Liver (tissue), 9 donors: ENCODE measurements around the gene RASSF3. TPM values are rescaled to one million over a fixed set of nuclear protein-coding genes. Genes with fewer than 3 reads are reported as not detected.

Experiments used
- DNase-seq: peaks from one replicate; pipeline ENCODE4 v3.0.0-alpha.2; 2017; ENCODE audit warnings: low spot score
- H3K27ac ChIP-seq, 2 donors: one replicate each; pipeline ENCODE4 v1.7.0; 2013; ENCODE audit warnings: inconsistent platforms in 2 of 2, low read length in 2 of 2, control low read depth in 1 of 2, low read depth in 1 of 2, mild to moderate bottlenecking in 1 of 2
- H3K27me3 ChIP-seq, 4 donors: one replicate each; pipeline versions ENCODE4 v1.6.1 to v1.7.0; 2013; ENCODE audit warnings: low read length in 3 of 4, inconsistent platforms in 1 of 4, mild to moderate bottlenecking in 1 of 4, moderate library complexity in 1 of 4; ENCODE audit not compliant: control insufficient read depth in 4 of 4, insufficient read depth in 4 of 4
- H3K36me3 ChIP-seq, 4 donors: one replicate each; pipeline versions ENCODE4 v1.6.1 to v1.7.0; 2013; ENCODE audit warnings: low read length in 3 of 4, mild to moderate bottlenecking in 3 of 4, low read depth in 1 of 4, moderate library complexity in 1 of 4; ENCODE audit not compliant: control insufficient read depth in 4 of 4, insufficient read depth in 3 of 4
- H3K4me1 ChIP-seq, 4 donors: one replicate each; pipeline versions ENCODE4 v1.6.1 to v1.7.0; 2013; ENCODE audit warnings: low read length in 3 of 4, mild to moderate bottlenecking in 3 of 4, moderate library complexity in 1 of 4; ENCODE audit not compliant: control insufficient read depth in 4 of 4, insufficient read depth in 4 of 4
- H3K4me3 ChIP-seq, 3 donors: one replicate each; pipeline versions ENCODE4 v1.6.1 to v1.7.0; 2013; ENCODE audit warnings: low read length in 3 of 3, control low read depth in 1 of 3, low read depth in 1 of 3, mild to moderate bottlenecking in 1 of 3
- H3K9ac ChIP-seq, 2 donors: one replicate each; pipeline ENCODE4 v1.7.0; 2013; ENCODE audit warnings: low read length in 2 of 2, mild to moderate bottlenecking in 2 of 2, moderate library complexity in 2 of 2, control low read depth in 1 of 2, low read depth in 1 of 2
- H3K9me3 ChIP-seq, 4 donors: one replicate each; pipeline versions ENCODE4 v1.6.1 to v1.7.0; 2013; ENCODE audit warnings: low read length in 3 of 4; ENCODE audit not compliant: control insufficient read depth in 4 of 4
- EGR1 ChIP-seq, 2 donors: IDR thresholded peaks; 2 replicates each; pipeline ENCODE4 v1.6.1; 2016 to 2018; ENCODE audit warnings: antibody characterized with exemption in 2 of 2, low read depth in 2 of 2
- FOXA1 ChIP-seq: IDR thresholded peaks from 2 replicates; pipeline ENCODE4 v1.6.1; 2016; ENCODE audit warnings: antibody characterized with exemption
- FOXA2 ChIP-seq: IDR thresholded peaks from 2 replicates; pipeline ENCODE4 v1.6.1; 2016; ENCODE audit warnings: antibody characterized with exemption
- GABPA ChIP-seq, 2 donors: IDR thresholded peaks in 1 of 2; conservative IDR thresholded peaks in 1 of 2; 2 replicates each; pipeline ENCODE4 v1.6.1; 2016; ENCODE audit warnings: antibody characterized with exemption in 2 of 2, mild to moderate bottlenecking in 1 of 2, moderate library complexity in 1 of 2
- HNF4A ChIP-seq, 2 donors: conservative IDR thresholded peaks; 2 replicates each; pipeline ENCODE4 v1.6.1; 2016; ENCODE audit warnings: antibody characterized with exemption in 2 of 2, mild to moderate bottlenecking in 2 of 2
- HNF4G ChIP-seq: IDR thresholded peaks from 2 replicates; pipeline ENCODE4 v1.6.1; 2016; ENCODE audit warnings: antibody characterized with exemption
- JUND ChIP-seq, 2 donors: IDR thresholded peaks; 2 replicates each; pipeline ENCODE4 v1.6.1; 2016; ENCODE audit warnings: antibody characterized with exemption in 2 of 2
- MAX ChIP-seq: IDR thresholded peaks from 2 replicates; pipeline ENCODE4 v1.6.1; 2016; ENCODE audit warnings: antibody characterized with exemption
- NR2F2 ChIP-seq: IDR thresholded peaks from 2 replicates; pipeline ENCODE4 v1.6.1; 2016; ENCODE audit warnings: antibody characterized with exemption
- RAD21 ChIP-seq, 2 donors: IDR thresholded peaks; 2 replicates each; pipeline ENCODE4 v1.6.1; 2016; ENCODE audit warnings: antibody characterized with exemption in 2 of 2, mild to moderate bottlenecking in 2 of 2
- RXRA ChIP-seq, 2 donors: IDR thresholded peaks; 2 replicates each; pipeline ENCODE4 v1.6.1; 2017 to 2018; ENCODE audit warnings: antibody characterized with exemption in 2 of 2, mild to moderate bottlenecking in 1 of 2
- SP1 ChIP-seq: IDR thresholded peaks from 2 replicates; pipeline ENCODE4 v1.6.1; 2018; ENCODE audit warnings: antibody characterized with exemption, mild to moderate bottlenecking
- TAF1 ChIP-seq: conservative IDR thresholded peaks from 2 replicates; pipeline ENCODE4 v1.6.1; 2016; ENCODE audit warnings: antibody characterized with exemption, mild to moderate bottlenecking
- YY1 ChIP-seq: IDR thresholded peaks from 2 replicates; pipeline ENCODE4 v1.6.1; 2016; ENCODE audit warnings: antibody characterized with exemption, mild to moderate bottlenecking
- WGBS: extraction: QIAGEN DNeasy Blood & Tissue Kit; methylation state at CpG from one replicate; pipeline ENCODE4 v1.1.7; 2013; 5-methylcytosine and 5-hydroxymethylcytosine counted together
- polyA plus RNA-seq, 2 donors: library from polyadenylated mRNA; stranded (reverse) in 1 of 2; unstranded in 1 of 2; fragments of 200-250 nt in 1 of 2; fragments of >200 nt in 1 of 2; fragmentation: Nextera tagmentation in 1 of 2; extraction: Ambion mirVana in 1 of 2; gene quantifications; one replicate each; pipeline versions ENCODE4 v1.2.1 to v1.2.3, GENCODE V29; 2013 to 2015
- total RNA-seq, 2 donors: library from RNA; depleted of rRNA; stranded (reverse); fragments of >200 nt; gene quantifications; one replicate each; pipeline ENCODE4 v1.2.3, GENCODE V29; 2014
- TF ChIP-seq, protein P1 (sequence below): IDR thresholded peaks from 2 replicates; pipeline ENCODE4 v1.6.1; 2016; ENCODE audit warnings: antibody characterized with exemption
- TF ChIP-seq, protein P2 (sequence below): IDR thresholded peaks from 2 replicates; pipeline ENCODE4 v1.6.1; 2016; ENCODE audit warnings: antibody characterized with exemption
- TF ChIP-seq, protein P3 (sequence below): IDR thresholded peaks from 2 replicates; pipeline ENCODE4 v1.6.1; 2016; ENCODE audit warnings: antibody characterized with exemption, mild to moderate bottlenecking
- TF ChIP-seq, protein P4 (sequence below): fragments of 150-350 bp; IDR thresholded peaks from 2 replicates; pipeline ENCODE4 v1.5.1; 2017; ENCODE audit warnings: improper control_type of control experiment, low read depth, low read length; ENCODE audit not compliant: missing input control
- donor health status: healthy.
- donor health status: healthy.
- donor health status: healthy.
- donor health status: healthy.
- donor health status: healthy.

RASSF3 gene
- total and polyA plus RNA-seq, 4 donors, result 2.2 to 9.1 (median 5.6) TPM

DNA sequence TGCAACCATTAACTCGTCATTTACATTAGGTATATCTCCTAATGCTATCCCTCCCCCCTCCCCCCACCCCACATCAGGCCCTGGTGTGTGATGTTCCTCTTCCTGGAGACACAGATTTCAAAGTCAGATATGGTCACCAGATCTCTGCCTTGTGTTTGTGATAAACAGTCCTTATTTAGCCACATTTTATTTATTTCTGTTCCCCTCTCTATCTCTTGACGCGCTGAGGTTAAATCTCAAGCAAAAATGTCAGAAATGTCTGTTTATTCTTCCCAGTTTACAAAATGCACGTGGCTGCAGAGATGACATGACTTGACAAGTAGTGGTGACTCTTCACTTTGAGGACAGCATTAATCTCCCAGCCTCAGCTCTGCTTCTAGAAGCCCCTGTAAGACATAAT, 11.5 kb upstream of the RASSF3 start:
- H3K4me3 ChIP-seq, result no peak overlapping the region
- no peak overlapping the region for H3K9ac ChIP-seq
- DNase-seq, result no peak
- H3K27me3 ChIP-seq, result no peaks in the 10 kb centered on the region
- no peaks in the 10 kb centered on the region for H3K9me3 ChIP-seq
- TF ChIP-seq HNF4A (conservative IDR thresholded peaks at IDR 0.05), result no peak
- TF ChIP-seq, protein P1, sequence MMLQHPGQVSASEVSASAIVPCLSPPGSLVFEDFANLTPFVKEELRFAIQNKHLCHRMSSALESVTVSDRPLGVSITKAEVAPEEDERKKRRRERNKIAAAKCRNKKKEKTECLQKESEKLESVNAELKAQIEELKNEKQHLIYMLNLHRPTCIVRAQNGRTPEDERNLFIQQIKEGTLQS, result no peak
- TF ChIP-seq HNF4G, result no peak
- TF ChIP-seq TAF1, result no peak
- TF ChIP-seq, protein P2, sequence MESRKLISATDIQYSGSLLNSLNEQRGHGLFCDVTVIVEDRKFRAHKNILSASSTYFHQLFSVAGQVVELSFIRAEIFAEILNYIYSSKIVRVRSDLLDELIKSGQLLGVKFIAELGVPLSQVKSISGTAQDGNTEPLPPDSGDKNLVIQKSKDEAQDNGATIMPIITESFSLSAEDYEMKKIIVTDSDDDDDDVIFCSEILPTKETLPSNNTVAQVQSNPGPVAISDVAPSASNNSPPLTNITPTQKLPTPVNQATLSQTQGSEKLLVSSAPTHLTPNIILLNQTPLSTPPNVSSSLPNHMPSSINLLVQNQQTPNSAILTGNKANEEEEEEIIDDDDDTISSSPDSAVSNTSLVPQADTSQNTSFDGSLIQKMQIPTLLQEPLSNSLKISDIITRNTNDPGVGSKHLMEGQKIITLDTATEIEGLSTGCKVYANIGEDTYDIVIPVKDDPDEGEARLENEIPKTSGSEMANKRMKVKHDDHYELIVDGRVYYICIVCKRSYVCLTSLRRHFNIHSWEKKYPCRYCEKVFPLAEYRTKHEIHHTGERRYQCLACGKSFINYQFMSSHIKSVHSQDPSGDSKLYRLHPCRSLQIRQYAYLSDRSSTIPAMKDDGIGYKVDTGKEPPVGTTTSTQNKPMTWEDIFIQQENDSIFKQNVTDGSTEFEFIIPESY, result no peak
- no peak for TF ChIP-seq GABPA (IDR thresholded peaks at IDR 0.05 in 1 of 2, conservative IDR thresholded peaks at IDR 0.05 in 1 of 2)
- TF ChIP-seq JUND (IDR thresholded peaks at IDR 0.05), result no peak
- TF ChIP-seq FOXA1, result no peak
- TF ChIP-seq, protein P3, sequence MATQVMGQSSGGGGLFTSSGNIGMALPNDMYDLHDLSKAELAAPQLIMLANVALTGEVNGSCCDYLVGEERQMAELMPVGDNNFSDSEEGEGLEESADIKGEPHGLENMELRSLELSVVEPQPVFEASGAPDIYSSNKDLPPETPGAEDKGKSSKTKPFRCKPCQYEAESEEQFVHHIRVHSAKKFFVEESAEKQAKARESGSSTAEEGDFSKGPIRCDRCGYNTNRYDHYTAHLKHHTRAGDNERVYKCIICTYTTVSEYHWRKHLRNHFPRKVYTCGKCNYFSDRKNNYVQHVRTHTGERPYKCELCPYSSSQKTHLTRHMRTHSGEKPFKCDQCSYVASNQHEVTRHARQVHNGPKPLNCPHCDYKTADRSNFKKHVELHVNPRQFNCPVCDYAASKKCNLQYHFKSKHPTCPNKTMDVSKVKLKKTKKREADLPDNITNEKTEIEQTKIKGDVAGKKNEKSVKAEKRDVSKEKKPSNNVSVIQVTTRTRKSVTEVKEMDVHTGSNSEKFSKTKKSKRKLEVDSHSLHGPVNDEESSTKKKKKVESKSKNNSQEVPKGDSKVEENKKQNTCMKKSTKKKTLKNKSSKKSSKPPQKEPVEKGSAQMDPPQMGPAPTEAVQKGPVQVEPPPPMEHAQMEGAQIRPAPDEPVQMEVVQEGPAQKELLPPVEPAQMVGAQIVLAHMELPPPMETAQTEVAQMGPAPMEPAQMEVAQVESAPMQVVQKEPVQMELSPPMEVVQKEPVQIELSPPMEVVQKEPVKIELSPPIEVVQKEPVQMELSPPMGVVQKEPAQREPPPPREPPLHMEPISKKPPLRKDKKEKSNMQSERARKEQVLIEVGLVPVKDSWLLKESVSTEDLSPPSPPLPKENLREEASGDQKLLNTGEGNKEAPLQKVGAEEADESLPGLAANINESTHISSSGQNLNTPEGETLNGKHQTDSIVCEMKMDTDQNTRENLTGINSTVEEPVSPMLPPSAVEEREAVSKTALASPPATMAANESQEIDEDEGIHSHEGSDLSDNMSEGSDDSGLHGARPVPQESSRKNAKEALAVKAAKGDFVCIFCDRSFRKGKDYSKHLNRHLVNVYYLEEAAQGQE, result no peak
- H3K36me3 ChIP-seq, result no peaks in the 10 kb centered on the region
- WGBS, result 79% methylated on average over 4 of the region's 4 CpGs
- no peaks in the 10 kb centered on the region for H3K4me1 ChIP-seq
- H3K27ac ChIP-seq, result no peak overlapping the region

DNA sequence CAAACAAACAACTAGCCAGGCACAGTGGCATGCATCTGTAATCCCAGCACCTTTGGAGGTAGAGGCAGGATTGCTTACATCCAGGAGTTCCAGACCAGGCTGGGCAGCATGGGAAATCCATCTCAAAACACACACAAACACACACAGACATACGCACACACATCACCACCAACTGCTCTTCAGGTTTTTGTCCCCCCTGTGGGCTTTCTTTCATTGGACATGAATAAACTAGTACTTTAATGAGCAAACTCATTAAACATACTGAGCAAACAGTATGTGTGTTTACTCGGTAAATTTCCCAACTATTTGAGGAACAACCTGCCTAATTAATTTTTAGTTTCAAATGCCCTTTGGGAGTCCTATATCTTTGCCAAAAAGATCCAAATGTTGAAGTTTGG, 10.1 kb upstream of the RASSF3 start:
- Histone ChIP-seq H3K36me3 (no peaks in the 10 kb centered on the region), H3K4me1 (no peaks in the 10 kb centered on the region), H3K9me3 (no peaks in the 10 kb centered on the region), H3K9ac (no peak overlapping the region), H3K27me3 (no peaks in the 10 kb centered on the region), H3K27ac (no peak overlapping the region), H3K4me3 (no peak overlapping the region)
- TF ChIP-seq YY1 (no peak), JUND (IDR thresholded peaks at IDR 0.05) (no peak), TAF1 (no peak), RAD21 (IDR thresholded peaks at IDR 0.05) (no peak), FOXA1 (no peak), HNF4A (conservative IDR thresholded peaks at IDR 0.05) (no peak), SP1 (no peak), HNF4G (no peak), NR2F2 (no peak), MAX (no peak), EGR1 (IDR thresholded peaks at IDR 0.05; ENCODE audit: low read depth in 2 of 2) (no peak), GABPA (IDR thresholded peaks at IDR 0.05 in 1 of 2, conservative IDR thresholded peaks at IDR 0.05 in 1 of 2) (no peak), RXRA (IDR thresholded peaks at IDR 0.05) (no peak), FOXA2 (no peak)
- TF ChIP-seq, protein P3, result no peak
- TF ChIP-seq, protein P4, sequence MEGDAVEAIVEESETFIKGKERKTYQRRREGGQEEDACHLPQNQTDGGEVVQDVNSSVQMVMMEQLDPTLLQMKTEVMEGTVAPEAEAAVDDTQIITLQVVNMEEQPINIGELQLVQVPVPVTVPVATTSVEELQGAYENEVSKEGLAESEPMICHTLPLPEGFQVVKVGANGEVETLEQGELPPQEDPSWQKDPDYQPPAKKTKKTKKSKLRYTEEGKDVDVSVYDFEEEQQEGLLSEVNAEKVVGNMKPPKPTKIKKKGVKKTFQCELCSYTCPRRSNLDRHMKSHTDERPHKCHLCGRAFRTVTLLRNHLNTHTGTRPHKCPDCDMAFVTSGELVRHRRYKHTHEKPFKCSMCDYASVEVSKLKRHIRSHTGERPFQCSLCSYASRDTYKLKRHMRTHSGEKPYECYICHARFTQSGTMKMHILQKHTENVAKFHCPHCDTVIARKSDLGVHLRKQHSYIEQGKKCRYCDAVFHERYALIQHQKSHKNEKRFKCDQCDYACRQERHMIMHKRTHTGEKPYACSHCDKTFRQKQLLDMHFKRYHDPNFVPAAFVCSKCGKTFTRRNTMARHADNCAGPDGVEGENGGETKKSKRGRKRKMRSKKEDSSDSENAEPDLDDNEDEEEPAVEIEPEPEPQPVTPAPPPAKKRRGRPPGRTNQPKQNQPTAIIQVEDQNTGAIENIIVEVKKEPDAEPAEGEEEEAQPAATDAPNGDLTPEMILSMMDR, result no peak
- TF ChIP-seq, protein P2, result no peak
- TF ChIP-seq, protein P1, result no peak
- DNase-seq, result no peak
- 57% methylated on average over 2 of the region's 2 CpGs for WGBS
